ENCODE results near the gene TRIM44.

The TRIM44 gene

DNA sequence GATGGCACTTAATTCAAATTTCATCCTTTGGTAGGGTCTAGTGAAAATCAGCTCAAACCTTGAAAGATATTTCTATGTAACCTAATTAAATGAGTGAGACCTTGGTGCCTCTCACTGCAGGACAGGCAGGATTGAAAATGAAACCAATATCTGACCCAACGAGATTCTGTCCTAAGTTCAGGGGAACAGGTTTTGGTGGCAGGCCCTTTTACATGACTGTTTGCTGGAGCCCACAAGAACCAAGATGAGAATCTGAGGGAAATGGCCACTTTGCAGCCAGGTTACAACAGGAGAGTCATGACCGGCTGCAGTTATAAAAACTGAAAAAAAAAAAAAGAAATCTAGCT lies 130.2 kb downstream of the TRIM44 start:
- H3K27ac ChIP-seq (ENCODE audit: low read depth, low read length) = no peak overlapping the region
- H3K4me1 ChIP-seq (ENCODE audit: control insufficient read depth in 5 of 5, insufficient read depth in 5 of 5, low read length in 5 of 5) = peaks cover 0 to 10% (median 0%) of the 10 kb centered on the region in 5 donors
- H3K9ac ChIP-seq (ENCODE audit: low read length in 5 of 5) = no peak overlapping the region
- no peak overlapping the region for H3K4me3 ChIP-seq (ENCODE audit: low read depth in 1 of 5, low read length in 5 of 5)
- H3K27me3 ChIP-seq (ENCODE audit: control insufficient read depth in 5 of 5, insufficient read depth in 4 of 5, low read length in 5 of 5) = no peaks in the 10 kb centered on the region
- peaks cover 0 to 2% (median 0%) of the 10 kb centered on the region in 5 donors for H3K36me3 ChIP-seq (ENCODE audit: control insufficient read depth in 5 of 5, insufficient read depth in 5 of 5, low read length in 5 of 5)
- no peaks in the 10 kb centered on the region for H3K9me3 ChIP-seq (ENCODE audit: control insufficient read depth in 5 of 5, low read length in 5 of 5)

DNA sequence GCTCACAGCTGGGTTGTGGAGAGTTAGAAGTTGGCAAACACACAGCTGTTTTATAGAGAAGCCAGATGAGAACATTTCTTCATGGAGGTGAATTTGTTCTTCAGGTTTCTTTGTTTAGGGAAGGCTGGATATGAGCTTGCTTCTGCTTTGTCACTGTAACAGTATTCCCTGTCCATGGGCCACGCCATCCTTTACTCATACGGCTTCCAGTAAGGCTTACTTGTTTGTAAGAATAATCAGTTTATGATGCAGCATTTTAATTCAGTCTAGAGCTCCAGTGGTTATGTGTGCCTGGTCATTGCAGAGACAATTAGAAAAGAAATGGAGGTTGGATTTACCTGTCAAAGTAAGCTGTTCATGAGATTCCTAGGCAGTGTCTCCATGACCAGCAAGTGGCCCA lies 131.8 kb downstream of the TRIM44 start:
- no peak overlapping the region for H3K27ac ChIP-seq (ENCODE audit: low read depth, low read length)
- H3K27me3 ChIP-seq (ENCODE audit: control insufficient read depth in 5 of 5, insufficient read depth in 4 of 5, low read length in 5 of 5) = no peaks in the 10 kb centered on the region
- H3K4me1 ChIP-seq (ENCODE audit: control insufficient read depth in 5 of 5, insufficient read depth in 5 of 5, low read length in 5 of 5) = peaks cover 0 to 10% (median 0%) of the 10 kb centered on the region in 5 donors
- H3K4me3 ChIP-seq (ENCODE audit: low read depth in 1 of 5, low read length in 5 of 5) = no peak overlapping the region
- no peak overlapping the region for H3K9ac ChIP-seq (ENCODE audit: low read length in 5 of 5)
- peaks cover 0 to 2% (median 0%) of the 10 kb centered on the region in 5 donors for H3K36me3 ChIP-seq (ENCODE audit: control insufficient read depth in 5 of 5, insufficient read depth in 5 of 5, low read length in 5 of 5)
- no peaks in the 10 kb centered on the region for H3K9me3 ChIP-seq (ENCODE audit: control insufficient read depth in 5 of 5, low read length in 5 of 5)

DNA sequence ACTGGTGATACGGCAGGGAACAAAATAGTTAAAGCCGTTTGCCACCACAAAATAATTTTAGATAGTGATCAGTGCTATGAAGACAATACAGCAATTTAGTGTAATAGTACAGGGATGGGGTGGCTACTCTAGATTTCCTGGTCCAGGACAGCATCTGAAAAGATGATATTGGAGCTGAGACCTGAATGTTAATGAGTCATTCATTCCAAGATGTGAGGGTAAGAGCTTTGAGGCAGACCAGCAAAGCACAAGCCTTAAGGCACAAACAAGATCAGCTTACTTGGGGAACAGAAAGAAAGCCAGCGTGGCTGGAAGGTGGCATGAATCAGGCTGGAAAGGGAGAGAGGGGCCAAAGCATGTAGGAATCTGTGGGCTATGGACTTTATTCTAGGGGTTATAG lies 132.3 kb downstream of the TRIM44 start:
- Histone ChIP-seq H3K27me3 (ENCODE audit: control insufficient read depth in 5 of 5, insufficient read depth in 4 of 5, low read length in 5 of 5) (no peaks in the 10 kb centered on the region), H3K9ac (ENCODE audit: low read length in 5 of 5) (no peak overlapping the region), H3K4me3 (ENCODE audit: low read depth in 1 of 5, low read length in 5 of 5) (no peak overlapping the region), H3K9me3 (ENCODE audit: control insufficient read depth in 5 of 5, low read length in 5 of 5) (no peaks in the 10 kb centered on the region), H3K4me1 (ENCODE audit: control insufficient read depth in 5 of 5, insufficient read depth in 5 of 5, low read length in 5 of 5) (peaks cover 0 to 10% (median 0%) of the 10 kb centered on the region in 5 donors), H3K36me3 (ENCODE audit: control insufficient read depth in 5 of 5, insufficient read depth in 5 of 5, low read length in 5 of 5) (peaks cover 0 to 2% (median 0%) of the 10 kb centered on the region in 5 donors), H3K27ac (ENCODE audit: low read depth, low read length) (no peak overlapping the region)

DNA sequence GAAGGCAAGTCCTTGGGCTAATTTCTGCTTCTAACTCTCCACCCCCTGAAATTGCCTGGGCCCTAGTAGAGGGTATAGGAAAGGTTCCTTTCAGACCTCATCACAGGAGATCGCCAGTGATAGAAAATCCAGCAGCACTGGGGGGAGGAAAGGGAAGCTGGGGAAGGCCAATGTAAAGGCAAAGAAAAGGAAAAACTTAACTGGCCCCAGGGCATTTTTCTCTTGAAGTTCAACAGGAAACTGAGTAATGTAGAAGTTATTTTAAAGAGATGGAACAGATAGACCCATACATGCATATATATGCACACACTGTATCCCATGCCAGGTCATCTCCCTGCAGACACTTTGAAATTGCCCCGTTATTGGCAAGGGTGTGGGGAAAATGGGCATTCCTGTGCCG lies 134.0 kb downstream of the TRIM44 start:
- Histone ChIP-seq H3K9ac (ENCODE audit: low read length in 5 of 5) (no peak overlapping the region), H3K36me3 (ENCODE audit: control insufficient read depth in 5 of 5, insufficient read depth in 5 of 5, low read length in 5 of 5) (peaks cover 0 to 2% (median 0%) of the 10 kb centered on the region in 5 donors), H3K9me3 (ENCODE audit: control insufficient read depth in 5 of 5, low read length in 5 of 5) (no peaks in the 10 kb centered on the region), H3K4me1 (ENCODE audit: control insufficient read depth in 5 of 5, insufficient read depth in 5 of 5, low read length in 5 of 5) (peaks cover 0 to 15% (median 4%) of the 10 kb centered on the region in 5 donors), H3K27ac (ENCODE audit: low read depth, low read length) (no peak overlapping the region), H3K27me3 (ENCODE audit: control insufficient read depth in 5 of 5, insufficient read depth in 4 of 5, low read length in 5 of 5) (no peaks in the 10 kb centered on the region), H3K4me3 (ENCODE audit: low read depth in 1 of 5, low read length in 5 of 5) (no peak overlapping the region)

DNA sequence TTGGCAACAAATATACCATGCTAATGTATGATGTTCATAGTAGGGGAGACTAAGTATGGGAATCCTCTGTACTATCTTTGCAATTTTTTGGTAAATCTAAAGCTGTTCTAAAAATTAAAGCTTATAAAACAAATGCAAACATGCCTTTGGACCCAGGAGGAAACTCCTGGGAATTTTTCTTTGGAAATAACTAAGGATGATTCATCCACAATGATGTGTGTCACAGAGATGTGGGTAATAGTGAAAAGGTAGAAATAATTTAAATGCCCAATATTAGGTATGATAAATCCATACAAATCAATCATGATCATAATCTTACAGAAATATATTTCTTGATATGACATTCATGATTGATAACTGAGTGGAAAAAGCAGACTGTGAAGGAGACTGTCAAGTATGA lies 135.8 kb downstream of the TRIM44 start:
- Histone ChIP-seq H3K9ac (ENCODE audit: low read length in 5 of 5) (no peak overlapping the region), H3K4me3 (ENCODE audit: low read depth in 1 of 5, low read length in 5 of 5) (no peak overlapping the region), H3K27me3 (ENCODE audit: control insufficient read depth in 5 of 5, insufficient read depth in 4 of 5, low read length in 5 of 5) (no peaks in the 10 kb centered on the region), H3K9me3 (ENCODE audit: control insufficient read depth in 5 of 5, low read length in 5 of 5) (no peaks in the 10 kb centered on the region), H3K4me1 (ENCODE audit: control insufficient read depth in 5 of 5, insufficient read depth in 5 of 5, low read length in 5 of 5) (peaks cover 0 to 15% (median 4%) of the 10 kb centered on the region in 5 donors), H3K27ac (ENCODE audit: low read depth, low read length) (no peak overlapping the region), H3K36me3 (ENCODE audit: control insufficient read depth in 5 of 5, insufficient read depth in 5 of 5, low read length in 5 of 5) (no peaks in the 10 kb centered on the region)

DNA sequence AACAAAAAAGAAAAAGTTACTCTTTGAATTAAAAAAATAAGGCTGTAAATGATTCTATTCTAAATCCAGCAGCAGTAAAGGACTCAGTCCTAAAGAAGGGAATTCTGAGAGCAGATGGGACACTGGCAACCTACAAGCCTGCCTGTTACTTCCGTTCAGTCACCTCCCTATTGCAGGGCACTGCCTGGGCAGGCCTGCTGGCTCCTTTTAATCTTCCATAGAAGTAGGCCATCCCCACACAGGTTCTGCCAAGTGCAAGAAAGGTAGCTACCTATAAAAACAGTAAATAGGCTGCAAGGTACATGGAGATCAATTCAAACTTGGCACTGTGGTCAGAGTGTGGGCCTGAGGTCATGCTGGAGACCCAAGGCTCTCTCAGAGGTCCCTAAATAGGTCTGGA lies 136.4 kb downstream of the TRIM44 start:
- no peak overlapping the region for H3K4me3 ChIP-seq (ENCODE audit: low read depth in 1 of 5, low read length in 5 of 5)
- peaks cover 0 to 15% (median 4%) of the 10 kb centered on the region in 5 donors for H3K4me1 ChIP-seq (ENCODE audit: control insufficient read depth in 5 of 5, insufficient read depth in 5 of 5, low read length in 5 of 5)
- H3K36me3 ChIP-seq (ENCODE audit: control insufficient read depth in 5 of 5, insufficient read depth in 5 of 5, low read length in 5 of 5) = no peaks in the 10 kb centered on the region
- no peak overlapping the region for H3K27ac ChIP-seq (ENCODE audit: low read depth, low read length)
- no peaks in the 10 kb centered on the region for H3K9me3 ChIP-seq (ENCODE audit: control insufficient read depth in 5 of 5, low read length in 5 of 5)
- H3K9ac ChIP-seq (ENCODE audit: low read length in 5 of 5) = no peak overlapping the region
- no peaks in the 10 kb centered on the region for H3K27me3 ChIP-seq (ENCODE audit: control insufficient read depth in 5 of 5, insufficient read depth in 4 of 5, low read length in 5 of 5)

DNA sequence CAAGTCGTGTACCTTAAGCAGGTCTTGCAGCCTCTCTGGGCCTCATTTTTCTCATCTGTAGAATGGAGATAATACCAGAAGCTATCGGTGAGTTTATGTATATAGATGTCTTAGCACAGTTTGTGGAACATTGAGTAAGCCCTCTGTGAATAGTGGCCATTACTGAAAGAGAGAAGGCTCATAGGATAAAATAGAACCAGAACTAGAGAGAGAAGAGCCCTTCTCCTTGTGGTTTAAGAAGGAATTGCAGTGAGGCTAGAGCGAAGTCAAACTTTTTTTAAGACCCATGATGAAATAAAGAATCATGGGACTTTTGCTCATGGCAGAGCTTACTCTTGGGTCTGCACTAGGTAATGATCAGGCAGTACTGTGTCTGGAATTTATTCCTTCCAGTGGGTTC lies 137.1 kb downstream of the TRIM44 start:
- Histone ChIP-seq H3K9ac (ENCODE audit: low read length in 5 of 5) (no peak overlapping the region), H3K4me1 (ENCODE audit: control insufficient read depth in 5 of 5, insufficient read depth in 5 of 5, low read length in 5 of 5) (peaks cover 0 to 15% (median 4%) of the 10 kb centered on the region in 5 donors), H3K27me3 (ENCODE audit: control insufficient read depth in 5 of 5, insufficient read depth in 4 of 5, low read length in 5 of 5) (no peaks in the 10 kb centered on the region), H3K9me3 (ENCODE audit: control insufficient read depth in 5 of 5, low read length in 5 of 5) (no peaks in the 10 kb centered on the region), H3K4me3 (ENCODE audit: low read depth in 1 of 5, low read length in 5 of 5) (no peak overlapping the region), H3K36me3 (ENCODE audit: control insufficient read depth in 5 of 5, insufficient read depth in 5 of 5, low read length in 5 of 5) (no peaks in the 10 kb centered on the region), H3K27ac (ENCODE audit: low read depth, low read length) (no peak overlapping the region)

DNA sequence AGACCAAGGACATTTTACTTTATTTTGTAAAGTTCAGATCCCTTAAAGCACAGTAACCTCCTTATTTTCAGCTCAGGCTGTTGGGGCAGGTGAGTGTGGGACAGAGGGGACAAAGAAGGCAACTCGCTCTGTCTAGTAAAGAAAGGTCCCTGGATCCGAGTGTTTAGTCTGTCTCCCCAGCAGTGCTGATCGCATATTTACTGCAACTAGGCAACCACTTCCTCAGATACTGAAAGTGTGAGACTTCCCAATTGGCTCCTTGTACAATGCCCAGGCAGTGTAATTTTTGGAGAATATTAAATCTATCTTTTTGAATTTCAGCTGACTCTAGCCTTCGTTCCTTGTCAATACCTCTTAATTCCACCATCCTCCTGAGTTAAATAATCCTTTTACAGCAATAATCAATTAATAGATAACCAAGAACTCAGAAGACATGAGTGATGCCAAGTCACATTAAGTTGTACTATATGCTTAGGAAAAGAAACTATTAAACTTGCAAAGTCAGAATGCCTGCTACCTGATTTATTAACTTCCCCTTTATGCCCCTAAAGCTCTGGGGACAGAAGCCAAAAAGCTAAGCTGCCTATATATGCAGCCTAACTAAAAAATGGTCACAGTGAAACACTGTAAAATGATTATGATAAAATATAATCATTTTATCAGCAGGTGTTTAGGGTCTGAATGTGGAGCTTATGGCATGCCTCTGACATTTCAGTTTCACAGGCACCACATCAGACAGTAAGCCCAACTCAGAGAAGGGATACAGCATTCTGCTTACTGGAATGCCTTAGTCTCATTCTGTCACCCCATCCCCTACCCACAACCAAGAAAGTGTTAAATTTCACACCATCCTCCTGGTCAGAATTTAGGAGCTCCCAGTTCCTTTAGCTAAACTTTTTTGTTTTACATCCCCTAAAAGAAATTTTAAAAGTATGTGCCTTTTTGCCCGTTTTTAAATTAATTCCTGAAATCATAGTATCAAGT lies 138.7 kb downstream of the TRIM44 start:
- H3K9ac ChIP-seq (ENCODE audit: low read length in 5 of 5) = no peak overlapping the region
- H3K4me3 ChIP-seq (ENCODE audit: low read depth in 1 of 5, low read length in 5 of 5) = no peak overlapping the region
- H3K27me3 ChIP-seq (ENCODE audit: control insufficient read depth in 5 of 5, insufficient read depth in 4 of 5, low read length in 5 of 5) = no peaks in the 10 kb centered on the region
- no peaks in the 10 kb centered on the region for H3K9me3 ChIP-seq (ENCODE audit: control insufficient read depth in 5 of 5, low read length in 5 of 5)
- H3K27ac ChIP-seq (ENCODE audit: low read depth, low read length) = no peak overlapping the region
- H3K4me1 ChIP-seq (ENCODE audit: control insufficient read depth in 5 of 5, insufficient read depth in 5 of 5, low read length in 5 of 5) = peaks cover 0 to 11% (median 4%) of the 10 kb centered on the region in 5 donors
- peaks cover under 1 to 3% (median 1%) of the 10 kb centered on the region in 5 donors for H3K36me3 ChIP-seq (ENCODE audit: control insufficient read depth in 5 of 5, insufficient read depth in 5 of 5, low read length in 5 of 5)

DNA sequence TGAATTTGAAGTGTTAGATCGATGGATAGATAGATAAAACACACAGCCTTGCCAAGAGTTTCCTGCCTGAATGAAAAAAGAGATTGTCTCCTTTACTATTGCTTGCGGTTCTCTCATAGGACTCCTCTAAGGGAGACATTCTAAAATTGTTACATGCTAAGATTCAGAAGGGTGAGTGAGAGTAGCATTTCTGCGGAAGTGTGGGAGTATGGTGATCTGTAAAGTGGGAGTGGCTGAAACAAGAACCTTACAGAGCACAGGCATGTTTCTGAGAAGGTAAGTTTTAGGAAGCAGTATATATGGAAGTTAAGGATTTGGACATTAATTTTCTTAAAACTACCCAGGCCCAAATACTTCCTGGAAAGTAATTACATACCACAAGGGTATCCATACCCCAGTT lies 139.6 kb downstream of the TRIM44 start:
- H3K27ac ChIP-seq (ENCODE audit: low read depth, low read length) = no peak overlapping the region
- no peaks in the 10 kb centered on the region for H3K27me3 ChIP-seq (ENCODE audit: control insufficient read depth in 5 of 5, insufficient read depth in 4 of 5, low read length in 5 of 5)
- H3K4me1 ChIP-seq (ENCODE audit: control insufficient read depth in 5 of 5, insufficient read depth in 5 of 5, low read length in 5 of 5) = peaks cover 0 to 11% (median 0%) of the 10 kb centered on the region in 5 donors
- peaks cover 3 to 8% (median 5%) of the 10 kb centered on the region in 5 donors for H3K36me3 ChIP-seq (ENCODE audit: control insufficient read depth in 5 of 5, insufficient read depth in 5 of 5, low read length in 5 of 5)
- H3K9me3 ChIP-seq (ENCODE audit: control insufficient read depth in 5 of 5, low read length in 5 of 5) = no peaks in the 10 kb centered on the region
- H3K4me3 ChIP-seq (ENCODE audit: low read depth in 1 of 5, low read length in 5 of 5) = no peak overlapping the region
- no peak overlapping the region for H3K9ac ChIP-seq (ENCODE audit: low read length in 5 of 5)

DNA sequence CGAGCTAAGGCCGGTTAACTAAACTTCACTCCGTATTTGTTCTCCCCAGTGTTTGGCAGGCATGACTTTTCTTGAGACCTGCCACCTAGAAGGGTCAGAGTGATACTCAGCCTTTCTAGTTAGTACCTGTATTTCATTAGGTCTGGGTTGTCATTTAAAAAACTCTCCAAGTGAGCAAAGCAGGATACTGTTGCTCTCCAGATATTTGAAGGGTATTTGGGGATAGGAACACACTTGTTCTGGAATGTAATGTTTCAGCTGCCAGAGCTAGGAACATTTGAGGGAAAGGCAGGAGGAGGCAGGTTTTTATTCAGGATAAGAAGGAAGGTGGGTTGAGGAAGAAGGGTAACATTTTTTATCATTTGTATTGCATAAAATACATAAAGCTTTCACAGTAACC lies 140.1 kb downstream of the TRIM44 start:
- no peak overlapping the region for H3K4me3 ChIP-seq (ENCODE audit: low read depth in 1 of 5, low read length in 5 of 5)

More for the DNA sequence above, 140.1 kb downstream of the TRIM44 start:
- peaks cover 0 to 11% (median 0%) of the 10 kb centered on the region in 5 donors for H3K4me1 ChIP-seq (ENCODE audit: control insufficient read depth in 5 of 5, insufficient read depth in 5 of 5, low read length in 5 of 5)
- no peaks in the 10 kb centered on the region for H3K9me3 ChIP-seq (ENCODE audit: control insufficient read depth in 5 of 5, low read length in 5 of 5)
- H3K36me3 ChIP-seq (ENCODE audit: control insufficient read depth in 5 of 5, insufficient read depth in 5 of 5, low read length in 5 of 5) = peaks cover 3 to 11% (median 5%) of the 10 kb centered on the region in 5 donors
- H3K9ac ChIP-seq (ENCODE audit: low read length in 5 of 5) = no peak overlapping the region
- H3K27ac ChIP-seq (ENCODE audit: low read depth, low read length) = no peak overlapping the region
- no peaks in the 10 kb centered on the region for H3K27me3 ChIP-seq (ENCODE audit: control insufficient read depth in 5 of 5, insufficient read depth in 4 of 5, low read length in 5 of 5)

Data from subcutaneous abdominal adipose tissue (tissue), 5 donors.